Activated naive CD8-positive, alpha-beta T cell (primary cell): Measurements from ENCODE around the gene PHC2.
"Not testable (repeated sequence)": the region's sequence is repeated elsewhere in the genome, so short reads cannot be mapped to it uniquely, and the experiment has no call there.

ENCODE experiments used
- H3K27ac Mint-ChIP-seq: one replicate; pipeline ENCODE4 v1.8.0; 2021; ENCODE audit warnings: mixed read lengths
- H3K27me3 Mint-ChIP-seq: one replicate; pipeline ENCODE4 v1.8.0; 2021; ENCODE audit warnings: mixed read lengths
- H3K36me3 Mint-ChIP-seq: one replicate; pipeline ENCODE4 v1.8.0; 2021; ENCODE audit warnings: mixed read lengths
- H3K4me1 Mint-ChIP-seq: one replicate; pipeline ENCODE4 v1.8.0; 2021; ENCODE audit warnings: low read depth, mixed read lengths
- H3K4me3 Mint-ChIP-seq: one replicate; pipeline ENCODE4 v1.8.0; 2021; ENCODE audit warnings: mild to moderate bottlenecking, mixed read lengths
- H3K9me3 Mint-ChIP-seq: one replicate; pipeline ENCODE4 v1.8.0; 2021; ENCODE audit warnings: low read depth, mixed read lengths

The PHC2 gene

DNA sequence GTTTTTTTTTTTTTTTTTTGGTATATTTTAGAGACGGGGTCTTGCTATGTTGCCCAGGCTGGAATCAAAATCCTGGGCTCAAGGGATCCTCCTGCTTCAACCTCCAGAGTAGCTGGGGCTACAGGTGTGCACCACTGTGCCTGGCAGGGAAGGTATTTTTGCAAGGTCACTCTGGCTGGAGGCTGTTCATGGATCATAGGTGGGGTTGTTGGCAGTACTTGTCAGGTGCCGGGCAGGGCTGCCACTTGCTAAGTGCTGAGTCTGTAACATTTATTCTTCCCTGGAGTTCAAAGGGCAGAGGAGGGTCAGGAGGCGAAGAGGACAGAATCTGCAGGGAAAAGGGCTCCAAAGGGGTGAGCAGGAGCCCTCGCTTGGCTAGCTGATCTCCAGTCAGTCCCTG, 134.1 kb downstream of the PHC2 start:
- H3K4me3 Mint-ChIP-seq = no peak overlapping the region
- H3K27me3 Mint-ChIP-seq = no peaks in the 10 kb centered on the region
- no peak overlapping the region for H3K27ac Mint-ChIP-seq
- no peaks in the 10 kb centered on the region for H3K4me1 Mint-ChIP-seq
- H3K9me3 Mint-ChIP-seq = no peaks in the 10 kb centered on the region
- peaks cover 2% of the 10 kb centered on the region for H3K36me3 Mint-ChIP-seq

DNA sequence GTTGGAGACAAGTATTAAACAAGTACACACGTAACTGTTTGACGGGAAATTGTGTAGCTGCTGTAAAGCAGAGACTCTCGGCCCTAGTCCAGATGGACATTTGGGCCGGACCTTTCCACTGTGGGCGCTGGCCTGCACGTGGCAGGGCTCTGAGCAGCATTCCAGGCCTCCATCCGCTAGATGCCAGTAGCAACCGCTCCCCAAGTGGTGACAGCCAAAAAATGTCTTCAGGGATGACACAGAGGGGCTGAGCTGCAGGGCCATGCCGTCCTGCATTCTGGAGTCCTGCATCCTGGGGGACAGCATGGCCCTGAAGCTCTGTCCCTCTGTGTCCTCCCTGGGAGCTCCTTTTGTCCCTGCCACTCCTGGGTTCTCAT, 134.8 kb downstream of the PHC2 start:
- peaks cover 2% of the 10 kb centered on the region for H3K36me3 Mint-ChIP-seq
- H3K4me3 Mint-ChIP-seq = no peak overlapping the region
- no peaks in the 10 kb centered on the region for H3K9me3 Mint-ChIP-seq
- no peak overlapping the region for H3K27ac Mint-ChIP-seq
- H3K4me1 Mint-ChIP-seq = no peaks in the 10 kb centered on the region
- no peaks in the 10 kb centered on the region for H3K27me3 Mint-ChIP-seq

DNA sequence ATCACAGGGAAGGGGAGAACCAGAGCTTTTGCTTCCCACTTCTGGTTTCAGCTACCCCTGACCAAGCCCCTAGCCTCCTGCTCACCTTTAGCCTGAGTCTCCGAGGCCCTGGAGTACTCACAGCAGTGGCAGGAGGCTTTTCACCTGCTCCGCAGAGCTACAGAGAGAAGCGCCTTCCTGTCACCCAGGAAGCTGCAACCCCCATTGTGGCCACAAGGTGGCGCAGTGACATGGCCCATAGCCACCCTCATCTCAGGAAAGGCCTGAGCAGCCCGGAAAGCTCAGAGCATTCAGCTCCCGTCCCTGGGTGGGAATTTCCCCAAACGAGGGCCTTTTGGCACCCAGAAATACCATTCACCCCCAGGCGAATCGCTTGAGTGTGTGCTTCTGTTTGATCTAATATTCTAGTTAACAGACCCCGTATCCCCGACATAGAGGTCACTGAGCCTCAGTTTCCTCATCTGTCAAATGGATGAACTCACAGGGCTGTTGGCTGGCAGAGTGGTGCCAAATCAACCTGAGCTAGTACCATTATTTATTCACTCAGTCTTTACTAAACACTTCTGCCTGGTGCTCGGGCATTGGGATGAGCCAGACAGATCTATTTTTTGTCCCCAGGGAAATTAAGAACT, 135.3 kb downstream of the PHC2 start:
- no peaks in the 10 kb centered on the region for H3K27me3 Mint-ChIP-seq
- no peaks in the 10 kb centered on the region for H3K9me3 Mint-ChIP-seq
- no peak overlapping the region for H3K27ac Mint-ChIP-seq
- H3K36me3 Mint-ChIP-seq = peaks cover 2% of the 10 kb centered on the region
- no peaks in the 10 kb centered on the region for H3K4me1 Mint-ChIP-seq
- H3K4me3 Mint-ChIP-seq = no peak overlapping the region

DNA sequence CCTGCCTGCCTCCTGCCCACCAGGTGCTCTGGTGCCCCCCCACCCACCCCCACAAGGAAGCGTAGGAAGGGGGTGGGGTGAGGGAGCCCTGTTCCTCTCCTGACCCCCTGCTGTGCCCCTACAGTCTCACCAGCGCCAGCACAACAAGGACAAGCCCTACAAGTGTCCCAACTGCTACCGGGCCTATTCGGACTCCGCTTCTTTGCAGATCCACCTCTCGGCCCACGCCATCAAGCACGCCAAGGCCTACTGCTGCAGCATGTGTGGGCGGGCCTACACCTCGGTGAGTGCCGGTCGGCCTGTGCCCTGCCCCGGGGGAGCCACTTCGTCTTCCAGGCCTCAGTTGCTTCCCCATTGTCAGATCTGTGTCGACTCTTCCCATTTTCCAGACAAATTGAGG, 135.9 kb downstream of the PHC2 start:
- no peaks in the 10 kb centered on the region for H3K9me3 Mint-ChIP-seq
- no peak overlapping the region for H3K4me3 Mint-ChIP-seq
- peaks cover 2% of the 10 kb centered on the region for H3K36me3 Mint-ChIP-seq
- H3K27ac Mint-ChIP-seq = no peak overlapping the region
- no peaks in the 10 kb centered on the region for H3K27me3 Mint-ChIP-seq
- no peaks in the 10 kb centered on the region for H3K4me1 Mint-ChIP-seq

DNA sequence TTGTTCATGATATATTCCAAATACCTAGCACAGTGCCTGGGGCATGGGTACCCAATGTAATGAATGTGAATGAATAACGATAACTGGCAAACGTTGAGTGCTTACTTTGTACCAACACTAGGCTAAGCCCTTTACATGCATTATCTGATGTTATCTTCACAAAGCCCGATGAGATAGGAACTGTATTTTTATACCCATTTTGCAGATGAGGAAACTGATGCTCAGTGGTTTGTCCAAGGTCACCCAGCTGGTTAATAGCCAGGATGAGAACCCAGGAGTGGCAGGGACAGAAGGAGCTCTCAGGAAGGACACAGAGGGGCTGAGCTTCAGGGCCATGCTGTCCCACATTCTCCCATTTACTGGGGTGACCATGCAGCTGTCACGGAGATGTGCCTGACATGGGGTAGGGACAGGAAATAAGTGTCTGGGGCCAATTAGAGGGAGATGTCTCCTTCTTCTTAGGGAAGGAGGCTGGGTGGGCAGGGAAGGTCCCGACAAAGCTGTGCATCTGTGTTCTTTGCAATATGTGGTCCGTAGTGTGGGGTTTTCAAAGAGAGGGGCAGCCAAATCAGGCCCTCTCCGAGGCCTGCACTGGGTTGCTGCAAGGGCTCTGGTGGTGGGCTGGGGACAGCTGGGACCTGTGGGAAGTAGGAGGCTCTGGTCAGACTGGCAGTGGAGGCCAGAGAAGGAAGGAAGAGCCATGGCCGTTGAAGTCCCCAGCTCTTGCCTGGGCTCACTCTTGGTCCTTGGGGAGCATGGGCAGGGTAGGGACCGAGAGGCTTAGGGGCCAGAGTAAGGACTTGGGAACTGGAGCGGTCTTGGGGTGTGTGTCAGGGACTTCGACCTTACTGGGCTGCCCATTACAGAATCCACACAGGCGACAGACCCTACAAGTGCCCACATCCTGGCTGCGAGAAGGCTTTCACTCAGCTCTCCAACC, 136.6 kb downstream of the PHC2 start:
- peaks cover 6% of the 10 kb centered on the region for H3K36me3 Mint-ChIP-seq
- no peak overlapping the region for H3K4me3 Mint-ChIP-seq
- no peaks in the 10 kb centered on the region for H3K9me3 Mint-ChIP-seq
- peak overlapping the region; percentile 47 for H3K27ac Mint-ChIP-seq
- no peaks in the 10 kb centered on the region for H3K4me1 Mint-ChIP-seq
- H3K27me3 Mint-ChIP-seq = no peaks in the 10 kb centered on the region

DNA sequence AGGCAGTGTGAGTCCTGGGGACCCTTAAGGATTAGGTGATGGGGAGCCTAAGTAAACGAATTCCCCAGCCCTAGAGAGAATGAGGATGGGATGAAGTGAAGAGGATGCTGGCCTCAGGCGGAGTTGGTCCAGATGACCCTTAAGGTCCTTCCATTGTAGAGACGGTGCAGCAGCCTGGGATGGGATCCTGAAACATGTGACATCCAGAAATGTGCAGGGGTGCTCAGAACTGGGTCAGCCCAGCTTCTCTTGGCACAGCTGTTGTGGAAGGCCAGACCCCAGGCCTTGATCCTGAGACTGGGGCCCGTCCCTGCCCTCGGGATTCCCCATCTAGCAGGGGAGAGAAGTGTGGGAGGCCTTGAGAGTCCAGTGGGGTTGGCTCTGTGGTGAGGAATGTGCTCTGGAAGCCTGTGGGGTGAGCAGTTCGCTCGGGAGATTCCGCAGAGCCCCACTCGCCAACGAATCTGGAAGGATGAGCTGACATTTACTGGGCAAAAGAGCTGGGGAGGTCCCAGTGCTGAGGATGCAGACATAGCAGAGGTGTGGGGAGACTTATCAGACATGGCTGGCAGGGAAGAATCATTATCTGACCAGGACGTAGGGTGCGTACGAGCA, 138.1 kb downstream of the PHC2 start:
- Mint-ChIP-seq H3K4me3 (no peak overlapping the region), H3K9me3 (no peaks in the 10 kb centered on the region), H3K27me3 (no peaks in the 10 kb centered on the region), H3K36me3 (peaks cover 12% of the 10 kb centered on the region), H3K27ac (no peak overlapping the region), H3K4me1 (no peaks in the 10 kb centered on the region)

DNA sequence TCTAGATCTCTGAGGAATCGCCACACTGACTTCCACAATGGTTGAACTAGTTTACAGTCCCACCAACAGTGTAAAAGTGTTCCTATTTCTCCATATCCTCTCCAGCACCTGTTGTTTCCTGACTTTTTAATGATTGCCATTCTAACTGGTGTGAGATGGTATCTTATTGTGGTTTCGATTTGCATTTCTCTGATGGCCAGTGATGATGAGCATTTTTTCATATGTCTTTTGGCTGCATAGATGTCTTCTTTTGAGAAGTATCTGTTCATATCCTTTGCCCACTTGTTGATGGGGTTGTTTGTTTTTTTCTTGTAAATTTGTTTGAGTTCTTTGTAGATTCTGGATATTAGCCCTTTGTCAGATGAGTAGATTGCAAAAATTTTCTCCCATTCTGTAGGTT, 140.3 kb downstream of the PHC2 start:
- H3K4me1 Mint-ChIP-seq, H3K27me3 Mint-ChIP-seq, H3K9me3 Mint-ChIP-seq, H3K27ac Mint-ChIP-seq, H3K4me3 Mint-ChIP-seq: not testable (repeated sequence)
- H3K36me3 Mint-ChIP-seq = peaks cover 12% of the 10 kb centered on the region

DNA sequence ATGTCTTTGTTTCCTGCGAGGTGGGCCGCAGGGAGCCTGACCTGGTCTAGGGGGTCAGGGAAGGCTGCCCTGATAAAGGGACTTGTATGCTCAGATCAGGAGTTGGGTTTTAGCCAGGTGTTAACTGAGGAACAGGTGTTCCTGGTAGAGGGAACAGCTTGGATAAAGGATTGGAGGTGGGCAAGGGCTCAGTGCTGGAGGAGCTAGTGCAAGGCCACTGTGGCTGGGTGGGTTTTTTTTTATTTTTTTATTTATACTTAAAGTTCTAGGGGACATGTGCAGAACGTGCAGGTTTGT, 141.1 kb downstream of the PHC2 start:
- H3K36me3 Mint-ChIP-seq = peaks cover 12% of the 10 kb centered on the region
- no peaks in the 10 kb centered on the region for H3K27me3 Mint-ChIP-seq
- H3K4me3 Mint-ChIP-seq = no peak overlapping the region
- H3K27ac Mint-ChIP-seq = no peak overlapping the region
- H3K4me1 Mint-ChIP-seq = peaks cover 2% of the 10 kb centered on the region
- no peaks in the 10 kb centered on the region for H3K9me3 Mint-ChIP-seq

DNA sequence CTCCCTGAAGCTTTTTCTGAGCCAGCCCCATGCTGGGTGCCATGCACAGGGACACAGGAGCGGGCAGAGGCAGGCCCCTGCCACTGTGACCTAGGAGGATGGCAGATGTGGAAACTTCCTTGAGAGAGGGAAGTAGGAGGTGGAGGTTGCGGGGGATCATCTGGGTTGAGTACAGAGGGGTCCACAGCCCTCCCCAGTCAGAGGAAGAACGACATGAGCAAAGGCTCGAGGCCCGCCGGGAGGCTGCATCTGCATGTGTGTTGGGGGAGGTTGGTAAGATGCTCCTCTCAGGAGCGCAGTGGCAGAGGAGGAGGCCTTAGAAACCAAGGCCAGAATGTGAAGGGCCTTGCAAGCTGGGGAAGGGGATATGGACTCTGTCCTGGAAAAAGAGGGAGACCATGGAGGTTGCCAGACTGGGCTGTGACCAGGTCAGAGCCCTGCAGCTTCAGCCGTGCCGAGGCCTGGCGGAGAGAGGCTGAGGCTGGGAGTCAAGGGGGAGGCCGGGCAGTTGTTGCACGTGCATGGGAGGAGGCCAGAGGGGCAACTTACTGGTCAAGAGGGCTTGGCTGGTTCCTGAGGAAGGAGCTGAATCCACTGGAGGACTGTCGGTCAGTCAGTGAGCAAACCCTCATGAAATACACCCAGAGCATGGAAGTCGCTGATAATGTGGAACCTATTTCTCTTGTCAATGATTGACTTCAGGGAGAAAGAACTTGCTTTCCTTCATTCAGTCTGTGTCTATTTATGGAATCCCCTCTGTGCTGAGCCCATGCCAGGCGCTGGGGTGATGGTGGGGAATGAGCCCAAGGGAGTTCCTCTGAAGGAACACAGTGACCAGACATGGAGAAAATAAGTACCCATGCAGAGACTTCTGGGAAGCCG, 141.7 kb downstream of the PHC2 start:
- Mint-ChIP-seq H3K27me3 (no peaks in the 10 kb centered on the region), H3K4me1 (peaks cover 2% of the 10 kb centered on the region), H3K9me3 (no peaks in the 10 kb centered on the region), H3K4me3 (no peak overlapping the region), H3K27ac (no peak overlapping the region), H3K36me3 (peaks cover 14% of the 10 kb centered on the region)

DNA sequence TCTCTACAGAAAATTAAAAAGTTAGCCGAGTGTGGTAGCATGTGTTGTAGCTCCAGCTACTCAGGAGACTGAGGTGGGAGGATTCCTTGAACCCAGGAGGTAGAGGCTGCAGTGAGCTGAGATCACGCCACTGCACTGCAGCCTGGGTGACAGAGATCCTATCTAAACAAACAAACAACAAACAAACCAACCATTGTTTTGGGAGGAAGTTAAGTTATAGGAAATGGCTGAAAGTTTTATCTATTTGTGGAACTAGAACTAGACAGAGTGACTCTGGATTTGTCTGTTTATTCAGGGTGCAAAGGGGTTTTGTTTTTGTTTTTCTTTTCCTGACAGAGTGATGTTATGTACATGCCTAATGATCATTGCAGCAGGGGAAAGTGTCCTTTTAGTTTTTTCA, 143.6 kb downstream of the PHC2 start:
- H3K4me1 Mint-ChIP-seq = peaks cover 2% of the 10 kb centered on the region
- H3K9me3 Mint-ChIP-seq = no peaks in the 10 kb centered on the region
- H3K27me3 Mint-ChIP-seq = no peaks in the 10 kb centered on the region
- peaks cover 16% of the 10 kb centered on the region for H3K36me3 Mint-ChIP-seq
- H3K27ac Mint-ChIP-seq = no peak overlapping the region
- no peak overlapping the region for H3K4me3 Mint-ChIP-seq

DNA sequence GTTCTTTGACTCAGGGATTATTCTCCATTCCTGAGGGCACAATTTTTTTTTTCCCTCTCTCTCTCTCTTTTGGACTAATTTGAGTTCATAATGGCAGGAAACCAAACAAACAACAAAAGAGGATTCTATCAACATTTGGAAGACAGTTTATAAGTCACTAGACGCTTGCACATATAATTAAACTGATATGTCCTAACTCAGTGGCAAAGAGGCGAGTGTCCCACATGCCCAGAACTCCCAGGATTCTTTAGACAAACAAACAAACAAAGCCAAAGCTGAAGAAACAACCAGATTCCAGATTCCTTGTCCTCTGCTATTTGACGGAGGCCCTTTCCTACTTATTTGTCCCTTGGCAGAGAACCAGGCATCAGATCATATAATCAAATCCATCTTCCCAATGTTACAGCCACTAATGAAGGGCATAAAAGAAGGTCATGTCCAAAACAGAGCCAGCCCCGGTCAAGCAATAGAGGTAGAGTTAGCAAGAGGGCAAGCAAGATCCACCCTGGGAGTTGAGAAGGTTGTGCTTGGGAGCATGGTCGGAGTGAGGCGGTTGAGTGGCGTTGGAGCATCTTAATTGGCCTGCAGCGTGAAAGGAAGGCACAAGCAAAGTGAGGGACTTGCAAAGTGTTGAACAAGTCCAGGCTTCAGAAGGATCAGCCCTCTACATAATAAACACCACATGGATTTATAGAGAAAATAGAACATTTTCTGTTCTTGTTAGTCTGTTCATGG, 144.3 kb downstream of the PHC2 start:
- no peak overlapping the region for H3K4me3 Mint-ChIP-seq
- H3K27me3 Mint-ChIP-seq = no peaks in the 10 kb centered on the region
- H3K9me3 Mint-ChIP-seq = no peaks in the 10 kb centered on the region
- H3K27ac Mint-ChIP-seq = no peak overlapping the region
- H3K36me3 Mint-ChIP-seq = peaks cover 18% of the 10 kb centered on the region
- H3K4me1 Mint-ChIP-seq = peaks cover 2% of the 10 kb centered on the region

DNA sequence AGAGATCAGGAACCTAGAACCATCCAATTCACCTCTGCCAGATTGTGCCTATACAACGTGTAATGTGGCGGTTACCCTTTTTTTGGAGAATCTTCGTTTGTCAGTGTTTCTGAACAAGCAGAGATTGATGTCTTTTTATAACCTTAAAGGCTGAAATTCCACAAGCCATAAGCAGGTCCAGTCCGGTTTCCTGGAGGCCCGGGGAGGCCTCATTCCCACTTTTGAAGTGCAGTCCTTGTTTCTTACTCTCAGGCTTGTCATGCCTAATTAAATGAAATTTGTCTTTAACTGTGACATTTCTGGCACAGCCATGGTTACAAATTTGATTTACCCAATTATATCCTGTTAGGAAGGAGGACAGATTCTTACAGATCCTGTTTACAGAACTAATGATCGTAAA, 146.8 kb downstream of the PHC2 start:
- H3K4me3 Mint-ChIP-seq = no peak overlapping the region
- no peaks in the 10 kb centered on the region for H3K9me3 Mint-ChIP-seq

DNA sequence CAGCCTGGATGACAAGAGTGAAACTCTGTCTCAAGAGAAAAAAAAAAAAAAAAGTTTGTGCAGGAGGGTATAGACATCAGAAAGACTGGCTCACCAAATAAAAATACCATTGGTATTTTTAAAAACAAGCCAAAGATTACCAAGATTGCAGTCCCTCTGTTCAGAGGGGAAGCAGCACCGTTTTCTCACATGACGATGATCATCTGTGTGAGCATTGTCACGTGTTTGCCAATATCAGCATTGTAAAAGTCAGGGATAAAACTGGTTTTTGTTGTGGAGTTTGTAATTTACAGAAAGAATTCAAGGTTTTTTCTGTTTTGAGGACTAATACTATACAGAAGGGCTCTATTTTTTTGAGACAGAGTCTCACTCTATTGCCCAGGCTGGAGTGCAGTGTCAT, 148.1 kb downstream of the PHC2 start:
- no peaks in the 10 kb centered on the region for H3K27me3 Mint-ChIP-seq
- H3K4me3 Mint-ChIP-seq = no peak overlapping the region
- H3K27ac Mint-ChIP-seq = no peak overlapping the region
- H3K36me3 Mint-ChIP-seq = peaks cover 8% of the 10 kb centered on the region
- peaks cover 2% of the 10 kb centered on the region for H3K4me1 Mint-ChIP-seq
- no peaks in the 10 kb centered on the region for H3K9me3 Mint-ChIP-seq

More for the DNA sequence above, 146.8 kb downstream of the PHC2 start:
- peaks cover 2% of the 10 kb centered on the region for H3K4me1 Mint-ChIP-seq
- H3K27ac Mint-ChIP-seq = no peak overlapping the region
- H3K27me3 Mint-ChIP-seq = no peaks in the 10 kb centered on the region
- H3K36me3 Mint-ChIP-seq = peaks cover 11% of the 10 kb centered on the region

DNA sequence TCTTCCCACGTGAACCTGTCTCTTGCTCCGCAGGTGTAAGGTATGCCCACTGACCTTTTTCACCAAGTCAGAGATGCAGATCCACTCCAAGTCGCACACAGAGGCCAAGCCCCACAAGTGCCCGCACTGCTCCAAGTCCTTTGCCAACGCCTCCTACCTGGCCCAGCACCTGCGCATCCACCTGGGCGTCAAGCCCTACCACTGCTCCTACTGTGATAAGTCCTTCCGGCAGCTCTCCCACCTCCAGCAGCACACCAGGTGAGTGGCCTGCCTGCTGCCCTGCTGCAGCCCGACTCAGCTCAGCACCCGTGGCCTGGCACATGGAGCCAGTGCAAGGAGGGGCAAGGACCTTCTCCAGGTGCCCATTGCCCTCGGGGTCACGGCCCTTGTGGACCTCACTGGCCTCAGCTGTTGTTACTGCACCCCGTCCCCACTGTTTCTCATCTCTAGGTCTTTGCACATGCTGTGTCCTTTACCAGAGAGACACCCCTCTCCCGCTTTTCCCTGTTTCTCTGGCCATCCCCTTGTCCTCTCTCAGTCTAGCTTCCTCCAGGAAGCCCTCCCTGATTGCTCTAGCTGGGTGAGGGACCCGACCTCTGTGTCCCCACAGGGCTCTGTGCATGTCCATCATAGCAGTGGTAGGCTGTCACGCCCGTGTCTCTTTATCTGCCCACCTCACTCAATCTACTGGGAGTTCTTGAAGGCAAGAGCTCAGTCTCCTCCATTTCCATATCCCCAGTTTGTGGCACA, 149.2 kb downstream of the PHC2 start:
- Mint-ChIP-seq H3K36me3 (peaks cover 7% of the 10 kb centered on the region), H3K9me3 (no peaks in the 10 kb centered on the region), H3K27ac (no peak overlapping the region), H3K4me1 (peaks cover under 1% of the 10 kb centered on the region), H3K27me3 (no peaks in the 10 kb centered on the region), H3K4me3 (no peak overlapping the region)
